Measurements from ENCODE around the gene ARHGEF11.

The ARHGEF11 gene

DNA sequence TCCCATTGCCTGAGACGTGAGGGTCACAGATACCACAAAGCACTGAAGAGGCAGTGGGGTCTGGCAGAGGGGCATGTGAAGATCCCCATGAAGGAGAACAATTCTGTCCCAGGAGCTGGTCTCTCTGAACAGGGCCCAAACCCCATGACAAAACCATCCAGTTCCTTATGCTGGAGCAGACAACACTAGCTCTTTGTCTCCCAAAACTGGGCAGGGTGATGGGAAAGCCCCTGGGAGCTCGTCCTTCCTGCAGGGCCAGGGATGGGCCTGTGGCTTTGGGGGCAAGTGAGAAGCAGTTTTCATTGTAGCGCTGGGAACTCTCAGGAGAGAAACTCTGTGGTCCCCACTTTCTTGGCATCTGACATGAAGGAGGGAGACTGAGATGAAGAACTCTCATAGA is 45.2 kb upstream of the ARHGEF11 start:
- DNase-seq (ENCODE audit: extremely low spot score), result no peak
- POLR2A ChIA-PET, result interaction anchor here (1.4 to 1.6 kb wide), 2 partner anchors 62 to 66 kb away, joined by 5 to 15 read pairs; no protein-coding TSS in a partner anchor
- CTCF ChIA-PET, result interaction anchor here (1.0 to 4.9 kb wide), 15 partner anchors 12 to 121 kb away, joined by 3 to 127 read pairs (median 6); partner anchors contain the start of gene ETV3
- TF ChIP-seq BHLHE40 (IDR thresholded peaks at IDR 0.05; ENCODE audit: borderline replicate concordance), result no peak

DNA sequence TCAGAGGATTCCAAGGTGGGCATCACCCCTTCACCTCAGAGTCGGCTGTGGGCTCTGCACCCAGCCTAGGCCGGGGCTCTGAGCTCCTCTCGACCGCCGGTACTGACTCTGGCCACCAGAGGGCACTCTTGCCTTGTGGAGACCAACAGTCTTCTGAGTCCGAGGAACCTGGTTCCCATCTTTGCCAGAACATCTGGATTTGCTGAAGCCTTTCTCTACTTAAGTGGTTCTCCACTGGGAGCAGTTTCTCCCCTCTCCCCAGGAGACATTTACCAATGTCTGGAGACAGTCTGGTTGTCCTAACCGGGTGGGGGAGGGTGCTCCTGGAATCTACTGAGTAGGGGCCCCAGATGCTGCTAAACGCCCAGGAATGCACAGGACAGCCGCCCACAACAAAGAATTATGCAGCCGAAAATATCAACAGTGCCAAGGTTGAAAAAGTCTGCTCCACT is 44.7 kb upstream of the ARHGEF11 start:
- ChIA-PET POLR2A (interaction anchor here (1.4 to 1.6 kb wide), 2 partner anchors 62 to 66 kb away, joined by 5 to 15 read pairs; no protein-coding TSS in a partner anchor), CTCF (interaction anchor here (0.6 to 4.9 kb wide), 30 partner anchors 9 to 162 kb away, joined by 3 to 127 read pairs (median 4); partner anchors contain the start of gene ETV3)
- no peak for TF ChIP-seq SUZ12 (IDR thresholded peaks at IDR 0.05)
- TF ChIP-seq SP1 (IDR thresholded peaks at IDR 0.05), result no peak
- TF ChIP-seq ELF4 (IDR thresholded peaks at IDR 0.05), result no peak
- no peak for TF ChIP-seq NFRKB (IDR thresholded peaks at IDR 0.05)
- TF ChIP-seq CTBP1 (IDR thresholded peaks at IDR 0.05; ENCODE audit: borderline replicate concordance), result no peak
- TF ChIP-seq FOXA1 (IDR thresholded peaks at IDR 0.05), result no peak
- TF ChIP-seq, protein P1, sequence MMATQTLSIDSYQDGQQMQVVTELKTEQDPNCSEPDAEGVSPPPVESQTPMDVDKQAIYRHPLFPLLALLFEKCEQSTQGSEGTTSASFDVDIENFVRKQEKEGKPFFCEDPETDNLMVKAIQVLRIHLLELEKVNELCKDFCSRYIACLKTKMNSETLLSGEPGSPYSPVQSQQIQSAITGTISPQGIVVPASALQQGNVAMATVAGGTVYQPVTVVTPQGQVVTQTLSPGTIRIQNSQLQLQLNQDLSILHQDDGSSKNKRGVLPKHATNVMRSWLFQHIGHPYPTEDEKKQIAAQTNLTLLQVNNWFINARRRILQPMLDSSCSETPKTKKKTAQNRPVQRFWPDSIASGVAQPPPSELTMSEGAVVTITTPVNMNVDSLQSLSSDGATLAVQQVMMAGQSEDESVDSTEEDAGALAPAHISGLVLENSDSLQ (IDR thresholded peaks at IDR 0.05), result no peak
- no peak for TF ChIP-seq BHLHE40 (IDR thresholded peaks at IDR 0.05; ENCODE audit: borderline replicate concordance)
- TF ChIP-seq L3MBTL2 (conservative IDR thresholded peaks at IDR 0.05), result no peak
- TF ChIP-seq HDGF (IDR thresholded peaks at IDR 0.05; ENCODE audit: borderline replicate concordance), result no peak
- TF ChIP-seq FOXK2 (IDR thresholded peaks at IDR 0.05), result no peak
- no peak for TF ChIP-seq LEF1 (IDR thresholded peaks at IDR 0.05; ENCODE audit: borderline replicate concordance)
- TF ChIP-seq FOXM1 (IDR thresholded peaks at IDR 0.05; ENCODE audit: borderline replicate concordance), result no peak
- TF ChIP-seq ARNT (IDR thresholded peaks at IDR 0.05), result no peak
- TF ChIP-seq ZNF384 (IDR thresholded peaks at IDR 0.05), result no peak
- TF ChIP-seq TARDBP (IDR thresholded peaks at IDR 0.05), result no peak
- peak; percentile 92 for DNase-seq (ENCODE audit: extremely low spot score)

- no peak for TF ChIP-seq L3MBTL2 (conservative IDR thresholded peaks at IDR 0.05)
- TF ChIP-seq NFRKB (IDR thresholded peaks at IDR 0.05), result no peak
- TF ChIP-seq FOXM1 (IDR thresholded peaks at IDR 0.05; ENCODE audit: borderline replicate concordance), result no peak
- no peak for TF ChIP-seq FOXK2 (IDR thresholded peaks at IDR 0.05)
- no peak for DNase-seq (ENCODE audit: extremely low spot score)
- ChIA-PET POLR2A (interaction anchor here (1.4 to 1.6 kb wide), 2 partner anchors 63 to 67 kb away, joined by 5 to 15 read pairs; no protein-coding TSS in a partner anchor), CTCF (interaction anchor here (0.6 to 4.9 kb wide), 30 partner anchors 8 to 162 kb away, joined by 3 to 127 read pairs (median 4); partner anchors contain the start of gene ETV3)
These were observed 44.2 kb upstream of the ARHGEF11 start for GRCh38 chr1:157089789-157090188.

- ChIA-PET CTCF (interaction anchor here (0.6 to 4.9 kb wide), 4 partner anchors 63 to 667 kb away, joined by 3 to 127 read pairs (median 20); no protein-coding TSS in a partner anchor), POLR2A (no interaction called here)
- DNase-seq (ENCODE audit: extremely low spot score), result no peak
- TF ChIP-seq FOXM1 (IDR thresholded peaks at IDR 0.05; ENCODE audit: borderline replicate concordance) (no peak), ELF4 (IDR thresholded peaks at IDR 0.05) (no peak), FOXA1 (IDR thresholded peaks at IDR 0.05) (no peak), HDGF (IDR thresholded peaks at IDR 0.05; ENCODE audit: borderline replicate concordance) (no peak), ZNF384 (IDR thresholded peaks at IDR 0.05) (no peak)
These were observed 43.1 kb upstream of the ARHGEF11 start for GRCh38 chr1:157088607-157089006.

GRCh38 chr1:157087030-157087429 is 41.5 kb upstream of the ARHGEF11 start:
- ChIA-PET CTCF (interaction anchor here (1.0 to 4.9 kb wide), 3 partner anchors 13 to 70 kb away, joined by 4 to 127 read pairs (median 12); no protein-coding TSS in a partner anchor), POLR2A (interaction anchor here (1.6 kb wide), 1 partner anchor 69 kb away, joined by 4 read pairs; no protein-coding TSS in a partner anchor)
- TF ChIP-seq SP1 (IDR thresholded peaks at IDR 0.05), result no peak
- no peak for TF ChIP-seq FOXM1 (IDR thresholded peaks at IDR 0.05; ENCODE audit: borderline replicate concordance)
- no peak for TF ChIP-seq ARNT (IDR thresholded peaks at IDR 0.05)
- TF ChIP-seq L3MBTL2 (conservative IDR thresholded peaks at IDR 0.05), result no peak
- TF ChIP-seq, protein P1 (IDR thresholded peaks at IDR 0.05), result no peak
- no peak for TF ChIP-seq NFRKB (IDR thresholded peaks at IDR 0.05)
- TF ChIP-seq HDGF (IDR thresholded peaks at IDR 0.05; ENCODE audit: borderline replicate concordance), result no peak
- no peak for DNase-seq (ENCODE audit: extremely low spot score)

DNA sequence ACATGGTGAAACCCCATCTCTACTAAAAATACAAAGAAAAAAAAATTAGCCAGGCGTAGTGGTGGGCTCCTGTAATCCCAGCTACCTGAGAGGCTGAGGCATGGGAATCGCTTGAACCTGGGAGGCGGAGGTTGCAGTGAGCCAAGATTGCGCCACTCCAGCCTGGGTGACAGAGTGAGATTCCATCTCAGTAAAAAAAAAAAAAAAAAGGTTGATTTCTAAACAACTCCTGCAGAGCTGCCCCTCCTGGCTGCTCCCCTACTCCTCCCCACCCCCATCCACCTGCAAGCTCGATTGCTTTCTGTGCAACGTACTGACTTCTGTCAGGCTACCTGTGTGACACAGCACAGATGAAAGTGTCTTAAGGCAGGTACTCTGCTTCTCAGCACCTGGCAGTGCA is 40.8 kb upstream of the ARHGEF11 start:
- no peak for DNase-seq (ENCODE audit: extremely low spot score)
- TF ChIP-seq LEF1 (IDR thresholded peaks at IDR 0.05; ENCODE audit: borderline replicate concordance), result no peak
- no peak for TF ChIP-seq TARDBP (IDR thresholded peaks at IDR 0.05)
- no peak for TF ChIP-seq FOXK2 (IDR thresholded peaks at IDR 0.05)
- no peak for TF ChIP-seq NFRKB (IDR thresholded peaks at IDR 0.05)
- TF ChIP-seq CTBP1 (IDR thresholded peaks at IDR 0.05; ENCODE audit: borderline replicate concordance), result no peak
- TF ChIP-seq HDGF (IDR thresholded peaks at IDR 0.05; ENCODE audit: borderline replicate concordance), result no peak
- TF ChIP-seq ZNF384 (IDR thresholded peaks at IDR 0.05), result no peak
- no peak for TF ChIP-seq ARNT (IDR thresholded peaks at IDR 0.05)
- no peak for TF ChIP-seq BHLHE40 (IDR thresholded peaks at IDR 0.05; ENCODE audit: borderline replicate concordance)
- no peak for TF ChIP-seq SUZ12 (IDR thresholded peaks at IDR 0.05)
- TF ChIP-seq, protein P1 (IDR thresholded peaks at IDR 0.05), result no peak
- TF ChIP-seq SP1 (IDR thresholded peaks at IDR 0.05), result no peak
- no peak for TF ChIP-seq L3MBTL2 (conservative IDR thresholded peaks at IDR 0.05)
- TF ChIP-seq ELF4 (IDR thresholded peaks at IDR 0.05), result no peak
- CTCF ChIA-PET, result interaction anchor here (0.6 to 2.3 kb wide), 3 partner anchors 12 to 194 kb away, joined by 3 to 12 read pairs (median 4); no protein-coding TSS in a partner anchor
- POLR2A ChIA-PET, result no interaction called here
